ENCODE data around the gene ZNF547. TPM values are rescaled to one million over a fixed set of nuclear protein-coding genes. Genes with fewer than 3 reads are reported as not detected.
A peak's percentile ranks its signal among the peaks of the same experiment; 100 is the strongest.

ZNF547 gene
- total RNA-seq, 1 experiment from 2014 or later, result 3.2 TPM

- peak overlapping the region; percentile 80 for H2AFZ ChIP-seq (ENCODE audit: low read length)
- H3K9ac ChIP-seq (ENCODE audit: low read length), result peak overlapping the region; percentile 79
- peak overlapping the region; percentile 91 for H3K4me2 ChIP-seq (ENCODE audit: low read length)
- DNase-seq (no peak), ATAC-seq (no peak)
- TSS peak; percentile 96 for BruUV-seq (replicated peaks)
- ChIA-PET POLR2A (ENCODE audit: unreplicated experiment) (interaction anchor here (0.5 kb wide), 2 partner anchors 149 to 975 kb away, joined by 3 read pairs; partner anchors contain the start of gene ZNF805), CTCF (no interaction called here)
- no peaks in the 10 kb centered on the region for H3K27me3 ChIP-seq (ENCODE audit: low read length)
- no peaks in the 10 kb centered on the region for H4K20me1 ChIP-seq (ENCODE audit: low read length)
- H3F3A ChIP-seq (ENCODE audit: low read length, unreplicated experiment), result no peaks in the 10 kb centered on the region
- TF ChIP-seq EZH2phosphoT487 (IDR thresholded peaks at IDR 0.05; ENCODE audit: borderline replicate concordance, low read length) (no peak), EZH2 (IDR thresholded peaks at IDR 0.05; ENCODE audit: low read length, unreplicated experiment) (no peak)
- TF ChIP-seq, protein P1, sequence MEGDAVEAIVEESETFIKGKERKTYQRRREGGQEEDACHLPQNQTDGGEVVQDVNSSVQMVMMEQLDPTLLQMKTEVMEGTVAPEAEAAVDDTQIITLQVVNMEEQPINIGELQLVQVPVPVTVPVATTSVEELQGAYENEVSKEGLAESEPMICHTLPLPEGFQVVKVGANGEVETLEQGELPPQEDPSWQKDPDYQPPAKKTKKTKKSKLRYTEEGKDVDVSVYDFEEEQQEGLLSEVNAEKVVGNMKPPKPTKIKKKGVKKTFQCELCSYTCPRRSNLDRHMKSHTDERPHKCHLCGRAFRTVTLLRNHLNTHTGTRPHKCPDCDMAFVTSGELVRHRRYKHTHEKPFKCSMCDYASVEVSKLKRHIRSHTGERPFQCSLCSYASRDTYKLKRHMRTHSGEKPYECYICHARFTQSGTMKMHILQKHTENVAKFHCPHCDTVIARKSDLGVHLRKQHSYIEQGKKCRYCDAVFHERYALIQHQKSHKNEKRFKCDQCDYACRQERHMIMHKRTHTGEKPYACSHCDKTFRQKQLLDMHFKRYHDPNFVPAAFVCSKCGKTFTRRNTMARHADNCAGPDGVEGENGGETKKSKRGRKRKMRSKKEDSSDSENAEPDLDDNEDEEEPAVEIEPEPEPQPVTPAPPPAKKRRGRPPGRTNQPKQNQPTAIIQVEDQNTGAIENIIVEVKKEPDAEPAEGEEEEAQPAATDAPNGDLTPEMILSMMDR (conservative IDR thresholded peaks at IDR 0.05; ENCODE audit: low read depth, low read length), result no peak
- peaks cover 25% of the 10 kb centered on the region for H3K36me3 ChIP-seq (ENCODE audit: low read depth, low read length)
- H3K4me3 ChIP-seq (ENCODE audit: low read length), result peak overlapping the region; percentile 82
- intact Hi-C loops (cut with micrococcal nuclease), result loop anchor here (1.0 kb wide), 1 partner anchor 22 kb away; the partner anchor contains the start of gene ZNF17
- H3K4me1 ChIP-seq (ENCODE audit: insufficient read depth, low read length), result peaks cover 18% of the 10 kb centered on the region
- peaks cover 48% of the 10 kb centered on the region for H3K79me2 ChIP-seq (ENCODE audit: low read length)
- peaks cover 5% of the 10 kb centered on the region for H3K9me3 ChIP-seq (ENCODE audit: low read length)
- H3K9me2 ChIP-seq (replicated peaks; ENCODE audit: low read length), result no peaks in the 10 kb centered on the region
- no peak overlapping the region for H3K27ac ChIP-seq (ENCODE audit: low read length)
Observed at GRCh38 chr19:57389194-57389729, 25.9 kb downstream of the ZNF547 start.

GRCh38 chr19:57389730-57390598 lies 26.6 kb downstream of the ZNF547 start, which contains the start of gene ZNF548:
TSS of gene ZNF548 (plus strand) at chr19:57389854. CDS start at chr19:57390100, 246 bp downstream.
- DNase-seq, result peak; percentile 98
- Histone ChIP-seq H3K27me3 (ENCODE audit: low read length) (no peaks in the 10 kb centered on the region), H3K36me3 (ENCODE audit: low read depth, low read length) (peaks cover 29% of the 10 kb centered on the region), H3K27ac (ENCODE audit: low read length) (peak within 1 kb of the TSS; percentile 38), H3K79me2 (ENCODE audit: low read length) (peaks cover 51% of the 10 kb centered on the region), H3K4me3 (ENCODE audit: low read length) (peak within 1 kb of the TSS; percentile 82), H3K4me1 (ENCODE audit: insufficient read depth, low read length) (peaks cover 18% of the 10 kb centered on the region), H3K9me3 (ENCODE audit: low read length) (peaks cover 5% of the 10 kb centered on the region), H3K4me2 (ENCODE audit: low read length) (peak within 1 kb of the TSS; percentile 91), H4K20me1 (ENCODE audit: low read length) (no peaks in the 10 kb centered on the region), H3K9ac (ENCODE audit: low read length) (peak within 1 kb of the TSS; percentile 79), H2AFZ (ENCODE audit: low read length) (peak within 1 kb of the TSS; percentile 80), H3F3A (ENCODE audit: low read length, unreplicated experiment) (no peaks in the 10 kb centered on the region), H3K9me2 (replicated peaks; ENCODE audit: low read length) (no peaks in the 10 kb centered on the region)
- POLR2A ChIA-PET (ENCODE audit: unreplicated experiment), result interaction anchor here (0.5 kb wide), 2 partner anchors 149 to 974 kb away, joined by 3 read pairs; partner anchors contain the start of gene ZNF805
- intact Hi-C loops (cut with micrococcal nuclease), result loop anchor here (1.0 kb wide), 1 partner anchor 21 kb away; the partner anchor contains the start of gene ZNF17
- CTCF ChIA-PET, result no interaction called here
- TSS peak; percentile 69 for BruUV-seq (replicated peaks)
- peak; percentile 99 for ATAC-seq
- TF ChIP-seq, protein P1 (conservative IDR thresholded peaks at IDR 0.05; ENCODE audit: low read depth, low read length), result peak; percentile 25; the same call in 1 of the 2 replicates
- TF ChIP-seq EZH2 (IDR thresholded peaks at IDR 0.05; ENCODE audit: low read length, unreplicated experiment), result no peak
